IgD-negative memory B cell (primary cell): Measurements from ENCODE around the gene VTN. TPM values are rescaled to one million over a fixed set of nuclear protein-coding genes. Genes with fewer than 3 reads are reported as not detected.

Experiments
- H3K27ac Mint-ChIP-seq, 3 donors: one replicate each; pipeline ENCODE4 v1.8.0; 2020 to 2022; ENCODE audit warnings: mild to moderate bottlenecking in 3 of 3, mixed read lengths in 3 of 3, moderate library complexity in 1 of 3
- H3K27me3 Mint-ChIP-seq: one replicate; pipeline ENCODE4 v1.8.0; 2021; ENCODE audit warnings: mixed read lengths
- H3K36me3 Mint-ChIP-seq: one replicate; pipeline ENCODE4 v1.8.0; 2020; ENCODE audit warnings: mild to moderate bottlenecking, mixed read lengths
- H3K4me1 Mint-ChIP-seq, 3 donors: one replicate each; pipeline ENCODE4 v1.8.0; 2020 to 2022; ENCODE audit warnings: mixed read lengths in 3 of 3, mild to moderate bottlenecking in 1 of 3
- H3K4me3 Mint-ChIP-seq, 4 donors: one replicate each; pipeline ENCODE4 v1.8.0; 2020 to 2022; ENCODE audit warnings: mild to moderate bottlenecking in 4 of 4, mixed read lengths in 4 of 4, moderate library complexity in 3 of 4
- H3K9me3 Mint-ChIP-seq, 3 donors: one replicate each; pipeline ENCODE4 v1.8.0; 2020 to 2021; ENCODE audit warnings: mixed read lengths in 3 of 3, mild to moderate bottlenecking in 1 of 3
- polyA plus RNA-seq: library from polyadenylated mRNA; unstranded; fragments of 300-500 nt; fragmentation: Illumina TruSeq; gene quantifications from one replicate; pipeline ENCODE4 v1.2.3, GENCODE V29; 2021

Gene VTN, protein sequence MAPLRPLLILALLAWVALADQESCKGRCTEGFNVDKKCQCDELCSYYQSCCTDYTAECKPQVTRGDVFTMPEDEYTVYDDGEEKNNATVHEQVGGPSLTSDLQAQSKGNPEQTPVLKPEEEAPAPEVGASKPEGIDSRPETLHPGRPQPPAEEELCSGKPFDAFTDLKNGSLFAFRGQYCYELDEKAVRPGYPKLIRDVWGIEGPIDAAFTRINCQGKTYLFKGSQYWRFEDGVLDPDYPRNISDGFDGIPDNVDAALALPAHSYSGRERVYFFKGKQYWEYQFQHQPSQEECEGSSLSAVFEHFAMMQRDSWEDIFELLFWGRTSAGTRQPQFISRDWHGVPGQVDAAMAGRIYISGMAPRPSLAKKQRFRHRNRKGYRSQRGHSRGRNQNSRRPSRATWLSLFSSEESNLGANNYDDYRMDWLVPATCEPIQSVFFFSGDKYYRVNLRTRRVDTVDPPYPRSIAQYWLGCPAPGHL
- not detected for polyA plus RNA-seq

GRCh38 chr17:28370035-28370743 is at the start of gene VTN:
VTN (minus strand) TSS chr17:28370307; CDS start chr17:28370203, 104 bp downstream.
- H3K9me3 Mint-ChIP-seq: no peaks in the 10 kb centered on the region
- H3K27ac Mint-ChIP-seq: peak within 1 kb of the TSS; percentile 8 to 90 (median 80)
- H3K4me3 Mint-ChIP-seq: peak within 1 kb of the TSS; percentile 71 to 98 (median 92)
- peaks cover 4 to 15% (median 12%) of the 10 kb centered on the region in 3 donors for H3K4me1 Mint-ChIP-seq
- H3K27me3 Mint-ChIP-seq: no peaks in the 10 kb centered on the region
- H3K36me3 Mint-ChIP-seq: no peaks in the 10 kb centered on the region

DNA sequence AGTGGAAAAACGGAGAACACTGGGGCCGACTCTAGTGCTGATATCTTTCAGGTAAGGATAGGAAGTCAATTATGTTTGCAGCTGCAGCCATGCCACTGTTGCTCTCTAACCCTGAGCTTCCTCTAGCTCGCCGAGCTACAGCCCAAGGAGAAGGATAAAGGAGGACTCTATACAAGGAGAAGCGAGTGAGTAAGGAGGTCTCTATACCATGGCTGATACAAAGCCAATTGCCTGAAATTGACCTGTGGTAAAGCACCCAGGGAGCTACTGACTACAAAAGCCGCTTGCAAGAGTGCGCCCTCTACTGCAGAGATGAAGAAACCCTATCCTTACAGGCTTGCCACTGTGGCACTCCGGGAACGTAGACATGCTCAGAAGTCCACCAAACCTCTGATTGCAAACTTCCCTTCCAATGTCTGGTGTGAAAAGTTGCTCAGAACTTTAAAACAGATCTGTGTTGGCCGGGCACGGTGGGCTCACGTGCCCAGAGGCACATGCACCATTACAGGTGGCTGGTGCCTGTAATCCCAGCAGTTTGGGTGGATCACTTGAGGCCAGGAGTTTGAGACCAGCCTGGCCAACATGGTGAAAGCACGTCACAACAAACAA is 46.7 kb upstream of the VTN start:
- Mint-ChIP-seq H3K27ac (no peak overlapping the region), H3K9me3 (no peaks in the 10 kb centered on the region), H3K27me3 (peaks cover 5% of the 10 kb centered on the region), H3K4me3 (no peak overlapping the region), H3K4me1 (peaks cover 0 to 4% (median 3%) of the 10 kb centered on the region in 3 donors), H3K36me3 (no peaks in the 10 kb centered on the region)

- no peaks in the 10 kb centered on the region for H3K9me3 Mint-ChIP-seq
- no peak overlapping the region for H3K27ac Mint-ChIP-seq
- peaks cover 5% of the 10 kb centered on the region for H3K27me3 Mint-ChIP-seq
- no peak overlapping the region for H3K4me3 Mint-ChIP-seq
- H3K36me3 Mint-ChIP-seq: no peaks in the 10 kb centered on the region
- peaks cover 0 to 4% (median 3%) of the 10 kb centered on the region in 3 donors for H3K4me1 Mint-ChIP-seq
Observed at GRCh38 chr17:28415886-28416285, 45.8 kb upstream of the VTN start.

DNA sequence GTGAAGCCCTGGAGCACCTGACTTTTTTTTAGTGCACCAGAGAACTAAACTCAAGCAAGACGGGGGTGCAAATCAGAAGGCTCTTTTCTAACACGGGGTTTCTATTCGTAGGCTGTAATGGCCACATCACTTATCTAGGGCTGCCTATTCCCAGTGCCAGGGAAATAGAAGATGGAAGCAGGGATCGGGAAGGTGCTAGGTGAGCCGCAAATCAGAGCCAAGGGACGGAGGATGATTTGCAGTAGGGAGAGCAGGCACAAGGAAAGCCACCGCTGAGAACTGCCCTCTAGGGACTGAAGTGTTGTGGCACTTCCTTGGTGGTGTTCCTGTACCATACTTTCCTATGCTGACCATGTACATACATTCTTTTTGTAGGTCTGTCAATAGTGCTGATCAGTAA is 43.7 kb upstream of the VTN start:
- Mint-ChIP-seq H3K27ac (no peak overlapping the region), H3K27me3 (peaks cover 2% of the 10 kb centered on the region)

GRCh38 chr17:28412099-28412498 is 42.0 kb upstream of the VTN start:
- H3K4me3 Mint-ChIP-seq: no peak overlapping the region
- peaks cover 0 to 6% (median 3%) of the 10 kb centered on the region in 3 donors for H3K4me1 Mint-ChIP-seq
- H3K36me3 Mint-ChIP-seq: no peaks in the 10 kb centered on the region
- peaks cover 2% of the 10 kb centered on the region for H3K27me3 Mint-ChIP-seq
- no peaks in the 10 kb centered on the region for H3K9me3 Mint-ChIP-seq
- H3K27ac Mint-ChIP-seq: no peak overlapping the region

More for the DNA sequence above, 43.7 kb upstream of the VTN start:
- H3K4me1 Mint-ChIP-seq: peaks cover 0 to 4% (median 3%) of the 10 kb centered on the region in 3 donors
- H3K9me3 Mint-ChIP-seq: no peaks in the 10 kb centered on the region
- no peak overlapping the region for H3K4me3 Mint-ChIP-seq
- no peaks in the 10 kb centered on the region for H3K36me3 Mint-ChIP-seq

- Mint-ChIP-seq H3K4me3 (no peak overlapping the region), H3K27me3 (no peaks in the 10 kb centered on the region), H3K4me1 (peaks cover 6 to 9% (median 8%) of the 10 kb centered on the region in 3 donors), H3K9me3 (no peaks in the 10 kb centered on the region), H3K27ac (no peak overlapping the region), H3K36me3 (no peaks in the 10 kb centered on the region)
Observed at GRCh38 chr17:28407974-28408306, 37.8 kb upstream of the VTN start.

GRCh38 chr17:28407130-28407973 is 37.2 kb upstream of the VTN start:
- Mint-ChIP-seq H3K27ac (no peak overlapping the region), H3K4me3 (peak overlapping the region in 2 of 4 donors; percentile 58 to 83), H3K27me3 (no peaks in the 10 kb centered on the region), H3K9me3 (no peaks in the 10 kb centered on the region), H3K36me3 (no peaks in the 10 kb centered on the region), H3K4me1 (peaks cover 6 to 9% (median 8%) of the 10 kb centered on the region in 3 donors)

- Mint-ChIP-seq H3K27ac (no peak overlapping the region), H3K27me3 (no peaks in the 10 kb centered on the region), H3K4me3 (peak overlapping the region; percentile 58 to 91 (median 86)), H3K4me1 (peaks cover 6 to 9% (median 8%) of the 10 kb centered on the region in 3 donors), H3K9me3 (no peaks in the 10 kb centered on the region), H3K36me3 (no peaks in the 10 kb centered on the region)
Observed at GRCh38 chr17:28406473-28406814, 36.3 kb upstream of the VTN start.

DNA sequence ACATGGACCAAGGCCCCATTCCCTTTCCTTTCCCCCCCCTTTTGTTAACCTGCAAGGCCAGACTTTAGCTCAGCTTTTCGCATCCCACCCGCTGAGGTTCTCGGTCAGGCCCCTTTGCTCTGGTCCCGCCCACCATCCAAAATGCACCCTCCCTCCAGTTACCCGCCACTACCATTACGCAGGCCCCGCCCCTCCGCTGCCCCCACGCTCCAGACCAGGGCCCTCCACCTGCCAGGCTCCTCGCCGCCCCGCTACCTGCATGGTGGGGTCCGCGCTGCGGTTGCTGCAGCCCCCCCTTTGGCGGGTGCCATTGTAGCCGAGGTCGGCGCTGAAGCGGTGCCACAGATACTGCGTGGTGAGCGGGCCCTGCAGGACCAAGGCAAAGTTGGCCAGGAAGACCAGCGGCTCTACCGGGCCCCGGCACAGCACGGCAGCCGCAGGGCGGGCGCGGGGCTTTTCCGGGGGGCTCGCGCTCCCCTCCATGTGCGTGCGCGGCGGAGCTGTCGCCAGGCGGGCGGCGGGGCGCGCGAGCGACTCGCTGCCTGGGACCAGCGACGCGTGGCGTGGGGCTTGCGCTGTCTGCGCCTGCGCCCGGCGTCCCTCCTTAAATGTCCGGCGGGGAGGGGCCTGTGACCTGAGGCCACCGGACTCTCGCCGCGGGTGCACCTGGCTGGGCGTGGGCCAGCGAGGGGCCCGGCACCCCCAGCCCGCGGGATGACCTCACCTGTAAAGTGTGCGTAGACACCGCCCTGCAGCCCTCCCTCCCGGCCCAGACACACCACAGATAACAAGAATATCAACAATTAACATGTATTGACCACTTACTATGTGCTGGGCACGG is 35.7 kb upstream of the VTN start, which contains the start of gene SLC46A1:
TSS of gene SLC46A1 (minus strand) at position 581 of the 841 bp plus-strand sequence. CDS start at position 483, 98 bp downstream.
- no peaks in the 10 kb centered on the region for H3K36me3 Mint-ChIP-seq
- peaks cover 6 to 9% (median 8%) of the 10 kb centered on the region in 3 donors for H3K4me1 Mint-ChIP-seq
- peak within 1 kb of the TSS in 1 of 3 donors; percentile 53 for H3K27ac Mint-ChIP-seq
- peak within 1 kb of the TSS; percentile 83 to 93 (median 88) for H3K4me3 Mint-ChIP-seq
- no peaks in the 10 kb centered on the region for H3K27me3 Mint-ChIP-seq
- H3K9me3 Mint-ChIP-seq: no peaks in the 10 kb centered on the region

- H3K9me3 Mint-ChIP-seq: no peaks in the 10 kb centered on the region
- H3K36me3 Mint-ChIP-seq: no peaks in the 10 kb centered on the region
- H3K27me3 Mint-ChIP-seq: no peaks in the 10 kb centered on the region
- peak overlapping the region in 1 of 3 donors; percentile 53 for H3K27ac Mint-ChIP-seq
- H3K4me1 Mint-ChIP-seq: peaks cover 6 to 9% (median 8%) of the 10 kb centered on the region in 3 donors
- H3K4me3 Mint-ChIP-seq: peak overlapping the region; percentile 83 to 93 (median 88)
Observed at GRCh38 chr17:28404812-28405570, 34.9 kb upstream of the VTN start.

GRCh38 chr17:28404461-28404811 is 34.3 kb upstream of the VTN start:
- Mint-ChIP-seq H3K27me3 (no peaks in the 10 kb centered on the region), H3K36me3 (no peaks in the 10 kb centered on the region), H3K27ac (peak overlapping the region in 1 of 3 donors; percentile 28), H3K4me1 (peaks cover 6 to 9% (median 8%) of the 10 kb centered on the region in 3 donors), H3K4me3 (peak overlapping the region; percentile 71 to 83 (median 74)), H3K9me3 (no peaks in the 10 kb centered on the region)

- H3K27ac Mint-ChIP-seq: no peak overlapping the region
- no peaks in the 10 kb centered on the region for H3K27me3 Mint-ChIP-seq
- H3K4me3 Mint-ChIP-seq: peak overlapping the region in 3 of 4 donors; percentile 67 to 83 (median 75)
- H3K4me1 Mint-ChIP-seq: peaks cover 6 to 9% (median 8%) of the 10 kb centered on the region in 3 donors
- H3K9me3 Mint-ChIP-seq: no peaks in the 10 kb centered on the region
- no peaks in the 10 kb centered on the region for H3K36me3 Mint-ChIP-seq
Observed at GRCh38 chr17:28404007-28404406, 33.9 kb upstream of the VTN start.

GRCh38 chr17:28402844-28403243 is 32.7 kb upstream of the VTN start:
- Mint-ChIP-seq H3K4me1 (peaks cover 6 to 9% (median 8%) of the 10 kb centered on the region in 3 donors), H3K27ac (peak overlapping the region in 1 of 3 donors; percentile 42), H3K36me3 (peaks cover 2% of the 10 kb centered on the region), H3K9me3 (no peaks in the 10 kb centered on the region), H3K4me3 (peak overlapping the region in 2 of 4 donors; percentile 64 to 67), H3K27me3 (no peaks in the 10 kb centered on the region)
